GM19351 (cell line): ENCODE results near the gene COL2A1.

ENCODE experiments used
- ATAC-seq: cut with Tn5 transposase; IDR thresholded peaks from one replicate; pipeline ENCODE4 v1.9.1; 2021; ENCODE audit warnings: mild to moderate bottlenecking, moderate library complexity; ENCODE audit not compliant: unreplicated experiment

Gene COL2A1

GRCh38 chr12:48004053-48004941 lies at the start of gene COL2A1:
TSS of gene COL2A1 (minus strand) at chr12:48004476. CDS start at chr12:48004321, 155 bp downstream.
- ATAC-seq: no peak

- ATAC-seq: no peak
These were observed 49.6 kb upstream of the COL2A1 start for GRCh38 chr12:48053883-48054282.

GRCh38 chr12:48053122-48053521 lies 48.8 kb upstream of the COL2A1 start:
- ATAC-seq: no peak

GRCh38 chr12:48051681-48052080 lies 47.4 kb upstream of the COL2A1 start:
- no peak for ATAC-seq

GRCh38 chr12:48050174-48050573 lies 45.9 kb upstream of the COL2A1 start:
- no peak for ATAC-seq

- ATAC-seq: no peak
These were observed 41.8 kb upstream of the COL2A1 start for GRCh38 chr12:48045965-48046518.

GRCh38 chr12:48045061-48045846 lies 41.0 kb upstream of the COL2A1 start:
- no peak for ATAC-seq

GRCh38 chr12:48044396-48044795 lies 40.1 kb upstream of the COL2A1 start:
- ATAC-seq: no peak

- no peak for ATAC-seq
These were observed 39.5 kb upstream of the COL2A1 start for GRCh38 chr12:48043771-48044170.

- ATAC-seq: no peak
These were observed 37.5 kb upstream of the COL2A1 start for GRCh38 chr12:48041591-48042423.

GRCh38 chr12:48040354-48040753 lies 36.1 kb upstream of the COL2A1 start:
- no peak for ATAC-seq

- ATAC-seq: no peak
These were observed 34.9 kb upstream of the COL2A1 start for GRCh38 chr12:48039151-48039550.

- no peak for ATAC-seq
These were observed 33.8 kb upstream of the COL2A1 start for GRCh38 chr12:48038085-48038484.

- ATAC-seq: no peak
These were observed 33.1 kb upstream of the COL2A1 start for GRCh38 chr12:48037267-48037915.

GRCh38 chr12:48036818-48037217 lies 32.5 kb upstream of the COL2A1 start:
- no peak for ATAC-seq

GRCh38 chr12:48034835-48035805 lies 30.8 kb upstream of the COL2A1 start:
- no peak for ATAC-seq

- no peak for ATAC-seq
These were observed 29.2 kb upstream of the COL2A1 start for GRCh38 chr12:48033451-48033850.

- no peak for ATAC-seq
These were observed 28.3 kb upstream of the COL2A1 start for GRCh38 chr12:48032597-48032996.
